HG03095 (cell line): ENCODE data around the gene HEPHL1.
"Not testable (repeated sequence)": the region's sequence is repeated elsewhere in the genome, so short reads cannot be mapped to it uniquely, and the experiment has no call there.

Source experiments
- ATAC-seq: cut with Tn5 transposase; IDR thresholded peaks from one replicate; pipeline ENCODE4 v1.9.1; 2021; ENCODE audit warnings: moderate library complexity; ENCODE audit not compliant: unreplicated experiment

The HEPHL1 gene

GRCh38 chr11:94145916-94146315 lies 124.8 kb downstream of the HEPHL1 start:
- ATAC-seq: no peak

DNA sequence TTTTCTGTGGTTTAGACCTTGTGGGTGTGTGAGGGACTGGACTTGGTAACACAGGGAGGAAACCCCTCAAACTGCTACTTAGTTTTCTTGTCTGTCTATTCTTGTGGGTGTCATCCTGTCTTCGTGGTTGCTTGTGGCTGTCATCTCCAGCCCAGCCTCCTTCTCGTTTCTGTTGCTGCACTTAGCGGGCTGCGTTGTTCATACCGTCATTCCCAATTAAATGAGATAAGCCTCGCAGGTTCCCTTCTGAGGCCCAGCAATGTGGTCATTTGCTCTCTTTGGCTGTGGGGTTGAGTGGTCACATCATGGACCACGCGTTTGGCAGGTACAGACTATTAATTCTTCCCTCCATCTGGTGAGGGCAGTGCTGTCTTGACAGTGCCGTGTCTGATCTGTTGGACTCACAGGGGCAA lies 126.3 kb downstream of the HEPHL1 start:
- no peak for ATAC-seq

- no peak for ATAC-seq
Measured at GRCh38 chr11:94148189-94148588, 127.0 kb downstream of the HEPHL1 start.

GRCh38 chr11:94149431-94150017 lies 128.4 kb downstream of the HEPHL1 start:
- no peak for ATAC-seq

DNA sequence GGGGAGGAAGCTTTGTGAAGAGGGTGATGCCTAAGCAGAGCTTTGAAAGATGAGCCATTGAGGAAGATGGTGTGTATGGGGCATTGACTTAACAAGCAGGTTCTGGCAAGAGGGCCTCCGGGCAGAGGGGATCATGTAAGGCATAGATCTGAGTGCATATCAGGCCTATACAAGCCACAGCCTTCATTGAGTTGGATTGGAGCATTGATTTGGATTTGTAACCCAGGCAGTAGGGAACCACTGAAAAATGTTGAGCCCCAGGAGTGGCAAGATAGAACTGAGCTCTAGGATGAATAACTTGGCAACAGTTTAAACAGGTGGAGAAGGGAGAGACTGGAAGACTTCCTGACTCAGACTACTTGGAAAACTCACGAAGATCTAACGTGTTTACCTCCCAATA lies 128.9 kb downstream of the HEPHL1 start:
- no peak for ATAC-seq

DNA sequence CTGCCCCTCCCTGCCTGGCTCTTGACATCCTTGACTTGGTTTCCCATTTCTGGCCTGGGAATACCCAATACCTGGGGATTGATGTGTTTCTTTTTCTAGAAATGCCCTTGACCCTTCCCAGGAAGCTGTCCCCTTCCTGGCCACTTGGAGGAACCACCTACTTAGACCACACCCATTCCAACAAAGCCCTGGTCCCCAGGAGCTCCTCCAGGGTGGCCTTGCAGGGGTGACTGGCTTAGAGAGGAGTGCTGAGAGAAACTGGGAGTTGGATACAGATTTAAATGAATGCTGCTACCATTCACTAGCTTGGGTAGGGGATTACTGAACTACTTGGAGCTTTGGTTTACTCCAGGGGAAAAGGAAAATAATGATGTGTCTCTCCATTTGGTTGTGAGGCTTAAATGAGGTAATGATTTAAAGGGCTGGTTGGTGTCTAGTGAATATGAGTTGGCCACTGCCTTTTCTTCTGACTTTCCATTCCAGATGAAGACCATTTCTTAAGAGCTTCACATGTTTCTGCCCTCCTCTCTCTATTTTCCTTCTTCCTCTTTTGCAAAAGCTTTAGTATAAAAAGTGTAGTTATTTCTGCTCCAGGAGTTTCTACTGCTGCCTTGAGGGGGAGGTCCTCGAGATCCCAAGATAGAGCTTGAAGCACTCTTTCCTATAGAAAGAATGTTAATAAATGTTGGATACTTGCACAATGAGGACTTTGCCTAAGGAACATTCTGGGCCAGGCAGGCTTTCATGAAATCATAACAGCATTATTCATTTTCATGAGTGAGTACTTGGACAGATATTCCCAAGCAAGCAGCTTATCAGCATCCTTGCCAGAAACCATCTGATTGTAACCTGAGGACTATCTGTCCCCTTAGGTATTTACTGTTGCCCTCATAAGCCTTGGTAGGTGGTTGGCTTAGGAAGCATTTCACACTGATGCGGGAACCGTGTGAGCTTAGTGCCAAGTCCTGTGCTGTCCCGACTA lies 129.8 kb downstream of the HEPHL1 start:
- no peak for ATAC-seq

DNA sequence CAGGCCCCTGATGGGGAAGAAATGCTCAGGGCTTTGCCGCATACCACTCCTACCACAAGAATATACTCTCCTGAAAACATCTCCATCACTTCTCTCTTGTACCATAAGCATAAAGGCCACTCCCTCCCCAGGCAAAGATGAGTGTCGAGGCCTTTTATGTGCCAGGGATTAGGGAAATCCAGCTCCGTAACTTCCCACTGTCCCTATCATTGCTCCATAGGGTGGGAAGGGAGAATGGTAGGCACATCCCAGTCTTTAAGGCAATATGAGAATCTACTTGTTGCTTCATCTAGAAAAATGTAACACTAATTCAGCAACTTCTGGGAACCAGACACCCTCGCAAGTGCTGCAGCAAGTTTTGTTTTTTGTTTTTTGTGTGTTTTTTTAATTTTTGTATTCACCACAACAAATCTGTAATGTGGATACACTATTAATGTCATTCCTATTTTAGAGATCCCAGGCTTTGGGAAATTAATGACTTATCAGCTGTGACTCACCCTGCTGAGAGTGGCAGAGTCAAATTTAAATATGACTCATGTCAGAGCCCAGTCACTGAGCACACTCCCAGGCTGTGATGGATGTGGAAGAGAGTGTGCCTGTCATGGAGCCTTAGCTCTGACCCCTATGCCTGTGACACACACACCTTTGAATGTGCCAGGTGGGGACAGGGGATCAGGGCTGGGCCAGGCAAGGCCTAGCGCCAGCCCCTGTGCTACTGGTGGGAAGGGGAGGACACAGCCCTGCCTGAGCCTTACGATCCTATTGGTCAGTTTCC lies 130.9 kb downstream of the HEPHL1 start:
- ATAC-seq: peak; percentile 52

DNA sequence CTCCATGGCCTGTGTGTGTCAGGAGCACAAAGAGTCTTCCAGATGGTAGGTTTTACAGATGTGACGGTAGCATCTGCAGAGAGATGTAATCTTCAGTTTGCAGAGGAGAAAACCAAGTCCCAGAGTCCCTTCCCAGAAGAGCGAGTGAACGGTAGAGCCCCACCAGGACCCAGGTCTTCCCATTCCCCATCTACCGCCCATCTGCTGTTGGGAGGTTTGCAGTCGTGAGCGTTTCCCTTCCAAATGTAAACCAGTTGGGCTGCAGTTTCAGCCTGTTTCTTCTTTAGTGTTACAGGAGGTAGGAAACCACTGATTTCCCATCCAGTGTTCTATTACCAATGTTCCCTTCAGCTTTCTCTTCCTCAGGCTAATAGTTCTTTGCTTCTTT lies 131.5 kb downstream of the HEPHL1 start:
- no peak for ATAC-seq

DNA sequence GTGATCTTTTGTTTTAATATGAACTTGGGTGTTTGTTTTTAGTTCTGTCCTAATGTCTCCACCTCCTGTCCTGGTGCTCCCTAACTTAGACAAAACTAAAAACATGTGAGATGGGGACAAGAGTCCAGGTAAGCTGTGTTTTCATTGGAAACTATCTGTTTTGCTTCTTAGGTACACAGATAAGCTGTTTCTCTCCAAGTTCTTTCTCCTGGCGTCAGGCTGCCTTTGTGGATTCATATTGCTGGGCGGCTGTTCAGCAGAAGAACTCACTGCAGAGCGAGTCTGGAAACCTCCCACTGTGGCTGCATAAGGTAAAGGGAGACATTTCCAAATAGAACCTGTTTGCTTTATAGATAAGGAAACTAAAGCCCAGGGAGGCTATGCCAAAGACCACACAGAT lies 132.2 kb downstream of the HEPHL1 start:
- ATAC-seq: no peak

DNA sequence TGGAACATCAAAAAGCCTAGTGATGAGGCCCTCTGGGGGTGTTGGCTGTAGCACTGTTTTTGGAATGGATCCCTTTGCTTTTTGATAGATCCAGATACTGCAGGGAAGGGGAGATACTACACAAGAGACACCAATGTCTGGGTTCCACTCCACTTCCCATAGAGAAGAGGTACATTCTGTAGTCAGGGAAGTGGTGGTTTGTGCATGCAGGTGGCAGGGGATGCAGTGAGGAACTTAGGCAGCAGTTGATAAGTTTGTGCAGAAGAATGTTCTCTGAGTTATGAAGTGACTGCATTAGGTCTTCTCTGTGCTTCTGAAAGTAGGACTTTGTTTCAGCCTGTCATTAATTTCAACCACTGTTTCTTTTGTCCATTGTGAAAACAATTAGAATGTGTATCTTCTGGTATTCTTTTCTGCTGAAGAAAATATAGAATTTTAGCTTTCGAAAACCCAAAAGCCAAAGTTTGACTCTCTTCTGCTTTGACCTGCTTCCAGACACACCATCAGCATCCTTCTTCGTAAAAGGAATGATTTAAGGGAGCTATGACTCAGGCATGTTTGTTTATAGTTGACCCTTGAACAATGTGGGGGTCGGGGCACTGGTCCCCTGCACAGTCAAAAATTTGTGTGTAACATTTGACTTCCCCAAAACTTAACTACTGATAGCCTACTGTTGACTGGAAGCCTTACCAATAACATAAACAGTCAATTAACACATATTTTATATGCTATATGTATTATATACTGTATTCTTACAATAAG lies 133.1 kb downstream of the HEPHL1 start:
- ATAC-seq: no peak

DNA sequence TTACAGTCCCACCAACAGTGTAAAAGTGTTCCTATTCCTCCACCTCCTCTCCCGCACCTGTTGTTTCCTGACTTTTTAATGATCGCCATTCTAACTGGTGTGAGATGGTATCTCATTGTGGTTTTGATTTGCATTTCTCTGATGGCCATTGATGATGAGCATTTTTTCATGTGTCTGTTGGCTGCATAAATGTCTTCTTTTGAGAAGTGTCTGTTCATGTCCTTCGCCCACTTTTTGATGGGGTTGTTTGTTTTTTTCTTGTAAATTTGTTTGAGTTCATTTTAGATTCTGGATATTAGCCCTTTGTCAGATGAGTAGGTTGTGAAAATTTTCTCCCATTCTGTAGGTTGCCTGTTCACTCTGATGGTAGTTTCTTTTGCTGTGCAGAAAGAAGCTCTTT lies 136.2 kb downstream of the HEPHL1 start:
- ATAC-seq: not testable (repeated sequence)
